CD8-positive, alpha-beta memory T cell (primary cell): Measurements from ENCODE around the gene PHTF1. TPM values are rescaled to one million over a fixed set of nuclear protein-coding genes. Genes with fewer than 3 reads are reported as not detected.
A peak's percentile ranks its signal among the peaks of the same experiment; 100 is the strongest.

ENCODE experiments used
- CTCF ChIA-PET: fragments of 350-600 bp; sonication (Branson Sonifier 250); formaldehyde crosslinking; loops from one replicate; lab custom pipeline; 2021; ENCODE audit warnings: antibody characterized with exemption; lab: Charles Lee
- POLR2A ChIA-PET: fragments of 350-600 bp; sonication (Branson Sonifier 250); formaldehyde crosslinking; loops from one replicate; lab custom pipeline; 2021; ENCODE audit warnings: antibody characterized with exemption; lab: Charles Lee
- DNase-seq, 5 donors: peaks; one replicate each; pipeline versions ENCODE4 v3.0.0 to v3.0.0-alpha.2; 2020 to 2022; ENCODE audit warnings: mixed read lengths in 1 of 5
- H3K27ac ChIP-seq: one replicate; pipeline ENCODE4 v1.7.0; 2013; ENCODE audit warnings: low read depth, mild to moderate bottlenecking, low read length, moderate library complexity
- H3K27me3 ChIP-seq: 2 replicates; pipeline ENCODE4 v1.7.0; 2013; ENCODE audit warnings: low read length, mild to moderate bottlenecking; ENCODE audit not compliant: insufficient read depth, poor library complexity, severe bottlenecking
- H3K36me3 ChIP-seq: 2 replicates; pipeline ENCODE4 v1.7.0; 2013; ENCODE audit warnings: mild to moderate bottlenecking, low read length, moderate library complexity; ENCODE audit not compliant: insufficient read depth
- H3K4me1 ChIP-seq: 2 replicates; pipeline ENCODE4 v1.7.0; 2013; ENCODE audit warnings: mild to moderate bottlenecking, low read length, moderate library complexity; ENCODE audit not compliant: insufficient read depth
- H3K4me3 ChIP-seq: 2 replicates; pipeline ENCODE4 v1.7.0; 2013; ENCODE audit warnings: mild to moderate bottlenecking, low read length
- H3K9me3 ChIP-seq: 2 replicates; pipeline ENCODE4 v1.7.0; 2013; ENCODE audit warnings: mild to moderate bottlenecking, low read length
- H3K27ac Mint-ChIP-seq, 8 donors: one replicate each; pipeline ENCODE4 v1.8.0; 2020 to 2021; ENCODE audit warnings: mixed read lengths in 8 of 8, mild to moderate bottlenecking in 6 of 8, inconsistent platforms in 3 of 8, moderate library complexity in 3 of 8
- H3K27me3 Mint-ChIP-seq, 2 donors: one replicate each; pipeline ENCODE4 v1.8.0; 2020 to 2021; ENCODE audit warnings: mixed read lengths in 2 of 2, mild to moderate bottlenecking in 1 of 2, moderate library complexity in 1 of 2
- H3K36me3 Mint-ChIP-seq, 3 donors: one replicate each; pipeline ENCODE4 v1.8.0; 2020 to 2021; ENCODE audit warnings: mixed read lengths in 3 of 3, inconsistent platforms in 1 of 3, mild to moderate bottlenecking in 1 of 3
- H3K4me1 Mint-ChIP-seq, 3 donors: one replicate each; pipeline ENCODE4 v1.8.0; 2020 to 2021; ENCODE audit warnings: mixed read lengths in 3 of 3, inconsistent platforms in 1 of 3, mild to moderate bottlenecking in 1 of 3
- H3K4me3 Mint-ChIP-seq, 7 donors: one replicate each; pipeline ENCODE4 v1.8.0; 2020 to 2021; ENCODE audit warnings: mixed read lengths in 7 of 7, mild to moderate bottlenecking in 6 of 7, moderate library complexity in 4 of 7, inconsistent platforms in 2 of 7
- H3K9me3 Mint-ChIP-seq, 5 donors: one replicate each; pipeline ENCODE4 v1.8.0; 2020 to 2022; ENCODE audit warnings: mixed read lengths in 5 of 5, mild to moderate bottlenecking in 3 of 5, moderate library complexity in 2 of 5, inconsistent platforms in 1 of 5
- polyA plus RNA-seq: library from polyadenylated mRNA; unstranded; fragments of 300-500 nt; fragmentation: Illumina TruSeq; gene quantifications from one replicate; pipeline ENCODE4 v1.2.3, GENCODE V29; 2021
- total RNA-seq, 2 experiments: library from RNA; stranded (reverse); gene quantifications; one replicate each; pipeline ENCODE4 v1.2.3, GENCODE V29; 2021

The PHTF1 gene
- 10 to 100 TPM; 17.5 to 17.8 TPM for total RNA-seq
- 14.5 TPM for polyA plus RNA-seq

DNA sequence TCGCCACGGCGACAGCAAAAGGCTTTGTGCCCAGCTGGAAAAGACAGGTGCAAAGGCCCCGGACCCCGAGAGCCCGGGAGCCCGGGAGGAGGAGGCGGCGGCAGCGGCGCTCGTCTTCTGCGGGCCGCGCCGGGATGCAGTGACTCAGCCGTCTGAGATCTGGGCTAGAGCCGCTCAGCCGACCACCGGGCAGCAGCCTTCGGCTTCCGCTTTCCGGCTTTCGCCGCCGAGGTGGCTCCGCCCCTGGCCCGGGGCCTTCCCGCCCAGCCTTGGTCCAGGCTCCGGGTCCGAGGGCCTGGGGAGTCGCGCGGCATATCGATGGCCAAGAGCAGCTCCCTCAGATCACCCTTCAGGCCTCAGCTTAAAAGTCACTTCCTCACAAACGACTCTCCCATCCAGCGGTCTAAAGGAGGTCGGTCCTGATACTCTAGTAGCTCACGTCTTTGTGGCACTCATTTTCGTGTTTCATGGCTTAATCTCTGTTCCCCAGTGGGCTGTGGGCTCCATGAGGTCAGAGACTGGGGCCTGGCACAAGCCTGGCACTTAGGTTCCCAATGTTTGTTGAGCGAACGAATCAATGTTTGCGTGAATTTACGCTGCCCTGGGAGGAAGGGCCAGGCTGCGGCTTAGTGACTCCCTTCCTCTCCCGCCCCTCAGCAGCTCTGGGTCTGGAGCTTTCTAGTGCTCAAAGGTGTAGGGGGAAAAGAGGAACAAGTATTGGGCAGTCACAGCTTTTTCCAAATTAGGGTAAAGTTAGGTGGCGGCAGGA, at the start of gene PHTF1:
Gene PHTF1 (minus strand): TSS at position 154 of the 769 bp plus-strand sequence. CDS start 783 bp downstream, outside the sequence.
- Histone ChIP-seq H3K27ac (peak within 1 kb of the TSS; percentile 90), H3K9me3 (no peaks in the 10 kb centered on the region), H3K4me1 (peaks cover 10% of the 10 kb centered on the region), H3K4me3 (peak within 1 kb of the TSS; percentile 76), H3K27me3 (no peaks in the 10 kb centered on the region), H3K36me3 (no peaks in the 10 kb centered on the region)
- peak; percentile 38 to 72 (median 53) for DNase-seq
- CTCF ChIA-PET = interaction anchor here (0.9 to 2.8 kb wide), 9 partner anchors 12 to 687 kb away, joined by 3 to 14 read pairs (median 4); partner anchors contain the start of genes AP4B1, DCLRE1B, HIPK1 and LRIG2
- peaks cover 0 to 23% (median 3%) of the 10 kb centered on the region in 3 donors for H3K36me3 Mint-ChIP-seq
- H3K9me3 Mint-ChIP-seq = no peaks in the 10 kb centered on the region
- H3K27ac Mint-ChIP-seq = peak within 1 kb of the TSS; percentile 93 to 97 (median 96)
- H3K27me3 Mint-ChIP-seq = no peaks in the 10 kb centered on the region
- POLR2A ChIA-PET = interaction anchor here (0.6 to 3.8 kb wide), 8 partner anchors 11 to 1406 kb away, joined by 3 to 25 read pairs (median 4); partner anchors contain the start of gene RSBN1
- H3K4me3 Mint-ChIP-seq = peak within 1 kb of the TSS; percentile 91 to 96 (median 93)
- peaks cover 29 to 42% (median 42%) of the 10 kb centered on the region in 3 donors for H3K4me1 Mint-ChIP-seq

DNA sequence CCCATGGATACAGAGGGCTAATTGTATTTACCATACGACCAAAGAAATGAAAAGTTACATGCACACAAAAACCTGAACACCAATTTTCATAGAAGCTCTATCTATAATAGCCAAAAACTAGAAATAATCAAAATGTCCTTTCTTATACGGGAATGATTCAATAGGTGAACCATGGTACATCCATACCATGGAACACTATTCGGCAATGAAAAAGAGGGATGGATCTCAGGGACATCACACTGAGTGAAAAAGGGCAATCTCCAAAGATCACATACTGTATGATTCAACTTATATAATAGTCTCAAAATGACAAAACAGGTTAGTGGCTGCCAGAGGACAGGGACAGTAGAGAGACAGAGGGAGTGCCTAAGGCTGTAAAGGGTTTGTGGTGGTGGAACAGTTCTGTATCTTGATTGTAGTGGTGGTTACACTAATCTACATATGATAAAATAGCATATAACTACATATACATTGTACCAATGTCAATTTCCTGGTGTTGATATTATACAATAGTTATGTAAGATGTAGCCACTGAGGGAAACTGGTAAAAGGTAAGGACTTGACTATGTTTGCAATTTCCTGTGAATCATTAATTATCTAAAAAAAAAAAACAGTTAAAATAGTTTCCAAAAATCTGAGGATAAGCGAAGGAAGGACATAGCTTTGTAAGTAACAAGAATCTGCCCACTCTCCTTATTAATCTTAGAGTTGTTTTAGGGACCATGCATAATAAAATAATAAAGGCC, 49.3 kb upstream of the PHTF1 start:
- no peaks in the 10 kb centered on the region for H3K36me3 ChIP-seq
- H3K4me3 ChIP-seq = no peak overlapping the region
- H3K4me1 ChIP-seq = peaks cover 67% of the 10 kb centered on the region
- Mint-ChIP-seq H3K27ac (peak overlapping the region; percentile 25 to 95 (median 70)), H3K4me1 (peaks cover 56 to 86% (median 78%) of the 10 kb centered on the region in 3 donors), H3K36me3 (peaks cover 0 to 43% (median 6%) of the 10 kb centered on the region in 3 donors), H3K9me3 (no peaks in the 10 kb centered on the region), H3K27me3 (no peaks in the 10 kb centered on the region), H3K4me3 (peak overlapping the region; percentile 58 to 98 (median 67))
- no peak for DNase-seq
- CTCF ChIA-PET = interaction anchor here (1.1 kb wide), 1 partner anchor 18 kb away, joined by 3 read pairs; no protein-coding TSS in a partner anchor
- POLR2A ChIA-PET = interaction anchor here (0.6 kb wide), 1 partner anchor 93 kb away, joined by 6 read pairs; no protein-coding TSS in a partner anchor
- H3K27ac ChIP-seq = no peak overlapping the region
- no peaks in the 10 kb centered on the region for H3K9me3 ChIP-seq
- H3K27me3 ChIP-seq = no peaks in the 10 kb centered on the region

DNA sequence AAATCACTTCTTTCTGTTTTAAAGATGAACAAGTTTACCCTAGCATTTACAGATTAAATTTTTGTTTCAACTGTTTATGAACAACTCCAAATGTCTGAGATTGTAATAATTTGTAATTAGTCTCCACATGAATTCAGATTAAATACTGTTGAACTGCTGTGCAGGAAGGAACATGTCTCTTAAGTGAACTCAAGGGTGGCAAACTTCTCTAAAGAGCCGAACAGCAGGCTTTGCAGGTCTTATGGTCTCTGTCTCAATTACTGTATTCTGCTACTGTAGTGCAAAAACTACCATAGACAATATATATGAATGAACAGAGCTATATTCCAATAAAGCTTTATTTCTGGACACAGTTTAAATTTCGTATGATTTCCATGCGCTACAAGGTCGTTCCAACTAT, 46.4 kb upstream of the PHTF1 start:
- Mint-ChIP-seq H3K4me3 (peak overlapping the region in 4 of 7 donors; percentile 2 to 40 (median 18)), H3K27me3 (no peaks in the 10 kb centered on the region)
- CTCF ChIA-PET = interaction anchor here (0.7 kb wide), 1 partner anchor 13 kb away, joined by 3 read pairs; no protein-coding TSS in a partner anchor

DNA sequence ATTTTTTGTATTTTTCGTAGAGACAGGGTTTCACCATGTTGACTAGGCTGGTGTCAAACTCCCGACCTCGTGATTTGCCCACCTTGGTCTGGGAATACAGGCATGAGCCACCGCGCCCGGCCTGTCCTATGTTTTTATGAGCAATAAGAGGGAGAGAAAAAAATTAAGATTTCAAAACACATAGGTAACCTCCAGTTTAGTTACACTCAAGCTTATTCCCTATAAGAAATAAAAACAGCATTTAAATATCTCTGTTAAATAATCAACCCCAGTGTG, 45.9 kb upstream of the PHTF1 start:
- H3K4me3 ChIP-seq = no peak overlapping the region
- Mint-ChIP-seq H3K27ac (peak overlapping the region in 3 of 8 donors; percentile 15 to 27 (median 18)), H3K36me3 (peaks cover 0 to 36% (median 6%) of the 10 kb centered on the region in 3 donors), H3K27me3 (no peaks in the 10 kb centered on the region), H3K4me3 (peak overlapping the region in 3 of 7 donors; percentile 15 to 40 (median 39)), H3K9me3 (no peaks in the 10 kb centered on the region), H3K4me1 (peaks cover 78 to 100% (median 95%) of the 10 kb centered on the region in 3 donors)
- H3K9me3 ChIP-seq = no peaks in the 10 kb centered on the region
- peaks cover 91% of the 10 kb centered on the region for H3K4me1 ChIP-seq
- DNase-seq = no peak
- no peaks in the 10 kb centered on the region for H3K36me3 ChIP-seq
- POLR2A ChIA-PET = no interaction called here
- no peaks in the 10 kb centered on the region for H3K27me3 ChIP-seq
- CTCF ChIA-PET = no interaction called here
- H3K27ac ChIP-seq = no peak overlapping the region

More for the DNA sequence above, 46.4 kb upstream of the PHTF1 start:
- peak overlapping the region in 2 of 8 donors; percentile 15 to 18 for H3K27ac Mint-ChIP-seq
- H3K27ac ChIP-seq = no peak overlapping the region
- H3K9me3 ChIP-seq = no peaks in the 10 kb centered on the region
- DNase-seq = no peak
- POLR2A ChIA-PET = interaction anchor here (0.8 kb wide), 1 partner anchor 9 kb away, joined by 3 read pairs; no protein-coding TSS in a partner anchor
- H3K36me3 Mint-ChIP-seq = peaks cover 0 to 36% (median 6%) of the 10 kb centered on the region in 3 donors
- H3K9me3 Mint-ChIP-seq = no peaks in the 10 kb centered on the region
- no peaks in the 10 kb centered on the region for H3K36me3 ChIP-seq
- H3K27me3 ChIP-seq = no peaks in the 10 kb centered on the region
- H3K4me1 Mint-ChIP-seq = peaks cover 77 to 99% (median 95%) of the 10 kb centered on the region in 3 donors
- H3K4me3 ChIP-seq = no peak overlapping the region
- H3K4me1 ChIP-seq = peaks cover 90% of the 10 kb centered on the region

DNA sequence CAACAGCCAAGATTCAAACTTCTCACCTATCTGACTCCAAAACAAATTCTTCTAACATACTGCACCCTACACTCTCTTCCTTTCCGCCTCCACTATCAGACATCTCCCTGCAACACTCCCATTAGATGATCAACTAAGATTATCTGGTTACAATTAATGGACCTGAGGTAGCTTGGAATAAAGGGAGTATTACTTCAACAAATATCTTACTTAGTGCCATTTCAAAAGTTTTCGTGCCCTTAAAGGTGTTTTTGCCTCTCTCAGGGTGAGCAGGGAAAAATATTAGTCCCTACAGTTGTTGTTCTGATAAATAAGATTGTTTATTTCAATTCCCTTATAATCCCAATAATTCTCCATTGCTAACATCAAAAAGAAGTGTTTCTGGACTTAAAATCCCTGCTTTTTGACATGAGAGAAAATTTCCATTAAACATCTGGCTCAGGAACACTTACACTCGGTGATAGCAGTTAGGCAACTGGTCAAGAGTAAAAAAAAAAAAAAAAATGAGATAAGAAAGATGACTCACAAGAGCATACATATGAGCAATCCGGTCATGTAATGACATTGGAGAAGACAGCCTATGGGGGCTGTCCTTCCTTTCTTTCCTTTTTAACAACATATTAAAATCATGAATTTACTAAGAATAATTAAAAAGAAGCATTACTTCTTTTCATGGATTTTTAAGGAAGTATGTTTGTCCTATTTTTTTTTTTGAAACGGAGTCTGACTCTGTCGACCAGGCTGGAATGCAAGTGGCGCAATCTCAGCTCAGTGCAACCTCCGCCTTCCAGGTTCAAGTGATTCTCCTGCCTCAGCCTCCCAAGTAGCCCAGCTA, 45.4 kb upstream of the PHTF1 start:
- Histone ChIP-seq H3K9me3 (no peaks in the 10 kb centered on the region), H3K36me3 (no peaks in the 10 kb centered on the region), H3K27me3 (no peaks in the 10 kb centered on the region), H3K4me3 (no peak overlapping the region), H3K4me1 (peaks cover 91% of the 10 kb centered on the region), H3K27ac (no peak overlapping the region)
- Mint-ChIP-seq H3K27me3 (no peaks in the 10 kb centered on the region), H3K4me1 (peaks cover 78 to 98% (median 93%) of the 10 kb centered on the region in 3 donors), H3K9me3 (no peaks in the 10 kb centered on the region), H3K4me3 (peak overlapping the region in 5 of 7 donors; percentile 1 to 51 (median 15)), H3K27ac (peak overlapping the region in 1 of 8 donors; percentile 12), H3K36me3 (peaks cover 0 to 34% (median 6%) of the 10 kb centered on the region in 3 donors)
- DNase-seq = no peak
- POLR2A ChIA-PET = interaction anchor here (0.6 kb wide), 1 partner anchor 46 kb away, joined by 4 read pairs; no protein-coding TSS in a partner anchor
- CTCF ChIA-PET = interaction anchor here (1.7 kb wide), 2 partner anchors 7 to 12 kb away, joined by 6 to 8 read pairs; partner anchors contain the start of gene RSBN1

DNA sequence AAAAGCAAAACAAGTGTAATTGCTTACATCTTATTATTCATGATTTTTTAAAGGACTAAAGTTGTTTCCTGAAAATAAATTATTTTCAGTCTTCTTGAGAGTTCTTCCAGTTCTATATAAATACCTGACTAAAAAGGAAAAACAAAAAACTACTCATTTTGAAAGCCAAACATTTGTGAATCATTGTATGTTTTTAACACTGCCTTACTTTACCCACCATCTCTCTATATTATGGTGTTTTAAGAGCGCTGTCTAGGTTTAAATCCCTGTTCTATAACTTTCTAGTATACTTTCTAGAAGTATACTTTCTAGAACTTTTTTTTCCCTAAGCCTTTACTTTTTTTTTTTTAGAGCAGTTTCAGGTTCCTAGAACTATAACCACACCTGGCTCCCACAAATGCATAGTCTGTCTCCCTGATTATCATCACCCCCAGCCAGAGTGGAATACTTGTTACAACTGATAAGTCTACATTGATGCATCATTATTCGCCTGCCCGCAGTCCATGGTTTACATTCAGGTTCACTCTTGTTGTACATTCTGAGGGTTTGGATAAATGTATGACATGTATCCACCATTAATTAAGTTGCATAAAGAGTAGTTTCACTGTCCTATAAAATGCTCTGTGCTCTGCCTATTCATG, 43.2 kb upstream of the PHTF1 start:
- peak overlapping the region in 4 of 7 donors; percentile 9 to 42 (median 24) for H3K4me3 Mint-ChIP-seq
- H3K9me3 Mint-ChIP-seq = no peaks in the 10 kb centered on the region
- H3K4me1 Mint-ChIP-seq = peaks cover 74 to 95% (median 95%) of the 10 kb centered on the region in 3 donors
- POLR2A ChIA-PET = no interaction called here
- H3K27ac ChIP-seq = no peak overlapping the region
- H3K27me3 Mint-ChIP-seq = no peaks in the 10 kb centered on the region
- H3K9me3 ChIP-seq = no peaks in the 10 kb centered on the region
- H3K36me3 Mint-ChIP-seq = peaks cover 0 to 29% (median 11%) of the 10 kb centered on the region in 3 donors
- H3K27me3 ChIP-seq = no peaks in the 10 kb centered on the region
- no peak for DNase-seq
- no peak overlapping the region for H3K4me3 ChIP-seq
- H3K27ac Mint-ChIP-seq = peak overlapping the region in 4 of 8 donors; percentile 1 to 37 (median 21)
- CTCF ChIA-PET = interaction anchor here (1.7 kb wide), 2 partner anchors 9 kb away, joined by 6 to 8 read pairs; partner anchors contain the start of gene RSBN1
- H3K4me1 ChIP-seq = peaks cover 81% of the 10 kb centered on the region
- peaks cover 3% of the 10 kb centered on the region for H3K36me3 ChIP-seq
